Islet of Langerhans (tissue), 1 donor: ENCODE measurements around the gene ABCC5.
"Not testable (repeated sequence)": the region's sequence is repeated elsewhere in the genome, so short reads cannot be mapped to it uniquely, and the experiment has no call there.

ENCODE experiments used
- FAIRE-seq: peaks from one replicate; lab custom pipeline; 2011; peaks lifted over from hg19 to GRCh38; lab: Jason Lieb, UNC

ABCC5 gene

GRCh38 chr3:184017672-184018423, at the start of gene ABCC5:
TSS of gene ABCC5 (minus strand) at chr3:184017884. CDS start at chr3:184014392, 3,492 bp downstream.
- no peak for FAIRE-seq

- no peak for FAIRE-seq
Observed at GRCh38 chr3:184066211-184066610, 48.5 kb upstream of the ABCC5 start.

- no peak for FAIRE-seq
Observed at GRCh38 chr3:184062637-184063036, 45.0 kb upstream of the ABCC5 start.

- FAIRE-seq, result no peak
Observed at GRCh38 chr3:184059424-184059823, 41.7 kb upstream of the ABCC5 start.

GRCh38 chr3:184058029-184058428, 40.3 kb upstream of the ABCC5 start:
- no peak for FAIRE-seq

GRCh38 chr3:184052767-184053166, 35.1 kb upstream of the ABCC5 start, which contains the start of gene HTR3C:
TSS of gene HTR3C (plus strand) at chr3:184053047. CDS start at chr3:184053081, 34 bp downstream.
- no peak for FAIRE-seq

GRCh38 chr3:184050217-184050847, 32.6 kb upstream of the ABCC5 start:
- no peak for FAIRE-seq

- no peak for FAIRE-seq
Observed at GRCh38 chr3:184045995-184046394, 28.3 kb upstream of the ABCC5 start.

- no peak for FAIRE-seq
Observed at GRCh38 chr3:184042617-184043016, 24.9 kb upstream of the ABCC5 start.

GRCh38 chr3:184040010-184040409, 22.3 kb upstream of the ABCC5 start:
- no peak for FAIRE-seq

GRCh38 chr3:184039414-184039813, 21.7 kb upstream of the ABCC5 start:
- no peak for FAIRE-seq

GRCh38 chr3:184038307-184038706, 20.6 kb upstream of the ABCC5 start:
- not testable (repeated sequence) for FAIRE-seq

GRCh38 chr3:184037816-184038215, 20.1 kb upstream of the ABCC5 start:
- FAIRE-seq, result no peak

GRCh38 chr3:184031187-184031792, 13.6 kb upstream of the ABCC5 start, which contains the start of gene HTR3D:
TSS of gene HTR3D (plus strand) at chr3:184031742. CDS start at chr3:184031742, 0 bp downstream.
- no peak for FAIRE-seq

- FAIRE-seq, result no peak
Observed at GRCh38 chr3:184030536-184030935, 12.9 kb upstream of the ABCC5 start.

- no peak for FAIRE-seq
Observed at GRCh38 chr3:184029443-184029842, 11.8 kb upstream of the ABCC5 start.

- FAIRE-seq, result not testable (repeated sequence)
Observed at GRCh38 chr3:184028275-184028890, 10.7 kb upstream of the ABCC5 start.

- not testable (repeated sequence) for FAIRE-seq
Observed at GRCh38 chr3:184025256-184025655, 7.6 kb upstream of the ABCC5 start.

GRCh38 chr3:184022323-184022722, 4.6 kb upstream of the ABCC5 start:
- FAIRE-seq, result no peak

GRCh38 chr3:184018424-184018973, 815 bp upstream of the ABCC5 start:
- no peak for FAIRE-seq

- no peak for FAIRE-seq
Observed at GRCh38 chr3:184016811-184017671, 643 bp downstream of the ABCC5 start.
